H9 (cell line): Measurements from ENCODE around the gene ZNF609. TPM values are rescaled to one million over a fixed set of nuclear protein-coding genes. Genes with fewer than 3 reads are reported as not detected.

Experiments used
- DNase-seq: peaks from one replicate; pipeline ENCODE4 v3.0.0-alpha.2; 2017
- H2AFZ ChIP-seq: one replicate; pipeline ENCODE4 v1.6.1; 2013; ENCODE audit warnings: mild to moderate bottlenecking, low read length, control low read depth, moderate library complexity
- H2AK5ac ChIP-seq: 2 replicates; pipeline ENCODE4 v1.6.1; 2013; ENCODE audit warnings: low read length, control low read depth, mixed read lengths; ENCODE audit not compliant: insufficient read length
- H2BK120ac ChIP-seq: one replicate; pipeline ENCODE4 v1.6.1; 2013; ENCODE audit warnings: low read depth, mild to moderate bottlenecking, low read length, control low read depth, inconsistent platforms; ENCODE audit not compliant: poor library complexity, severe bottlenecking
- H2BK12ac ChIP-seq: 2 replicates; pipeline ENCODE4 v1.6.1; 2013; ENCODE audit warnings: low read length, control low read depth, mixed read lengths, low read depth; ENCODE audit not compliant: insufficient read length
- H2BK15ac ChIP-seq: 2 replicates; pipeline ENCODE4 v1.6.1; 2013; ENCODE audit warnings: low read depth, low read length, control low read depth
- H2BK20ac ChIP-seq: one replicate; pipeline ENCODE4 v1.6.1; 2013; ENCODE audit warnings: low read depth, mild to moderate bottlenecking, low read length, control low read depth, inconsistent platforms; ENCODE audit not compliant: poor library complexity, severe bottlenecking
- H2BK5ac ChIP-seq: 2 replicates; pipeline ENCODE4 v1.6.1; 2013; ENCODE audit warnings: low read length, control low read depth, mixed read lengths; ENCODE audit not compliant: insufficient read length
- H3K14ac ChIP-seq: 2 replicates; pipeline ENCODE4 v1.6.1; 2013; ENCODE audit warnings: low read length, control low read depth; ENCODE audit not compliant: insufficient read depth
- H3K18ac ChIP-seq: 2 replicates; pipeline ENCODE4 v1.6.1; 2013; ENCODE audit warnings: low read depth, mild to moderate bottlenecking, mixed read lengths, low read length, control low read depth; ENCODE audit not compliant: insufficient read length
- H3K23ac ChIP-seq: 2 replicates; pipeline ENCODE4 v1.6.1; 2013; ENCODE audit warnings: low read length, control low read depth, mixed read lengths, low read depth; ENCODE audit not compliant: insufficient read length
- H3K23me2 ChIP-seq: 2 replicates; pipeline ENCODE4 v1.6.1; 2013; ENCODE audit warnings: low read depth, mild to moderate bottlenecking, mixed read lengths, low read length, control low read depth; ENCODE audit not compliant: insufficient read length, poor library complexity, severe bottlenecking
- H3K27ac ChIP-seq: 2 replicates; pipeline ENCODE4 v1.5.1; 2013; ENCODE audit warnings: low read length, control low read depth, mixed read lengths, low read depth; ENCODE audit not compliant: insufficient read length
- H3K27me3 ChIP-seq: 2 replicates; pipeline ENCODE4 v1.6.1; 2013; ENCODE audit warnings: low read length, control low read depth, inconsistent platforms; ENCODE audit not compliant: insufficient read depth
- H3K4ac ChIP-seq: 2 replicates; pipeline ENCODE4 v1.6.1; 2013; ENCODE audit warnings: low read depth, mild to moderate bottlenecking, control low read depth, inconsistent platforms, low read length, moderate library complexity
- H3K4me1 ChIP-seq: 2 replicates; pipeline ENCODE4 v1.6.1; 2013; ENCODE audit warnings: low read length, control low read depth, inconsistent platforms; ENCODE audit not compliant: insufficient read depth
- H3K4me2 ChIP-seq: 2 replicates; pipeline ENCODE4 v1.6.1; 2013; ENCODE audit warnings: low read length, control low read depth, mixed read lengths; ENCODE audit not compliant: insufficient read length, insufficient read depth
- H3K56ac ChIP-seq: 2 replicates; pipeline ENCODE4 v1.6.1; 2013; ENCODE audit warnings: low read depth, mild to moderate bottlenecking, mixed read lengths, low read length, control low read depth; ENCODE audit not compliant: insufficient read length
- H3K79me1 ChIP-seq: 2 replicates; pipeline ENCODE4 v1.6.1; 2013; ENCODE audit warnings: low read depth, mild to moderate bottlenecking, moderate library complexity, low read length, control low read depth, inconsistent platforms; ENCODE audit not compliant: insufficient read depth, poor library complexity, severe bottlenecking
- H3K79me2 ChIP-seq: 2 replicates; pipeline ENCODE4 v1.6.1; 2013; ENCODE audit warnings: low read length, control low read depth, inconsistent platforms; ENCODE audit not compliant: insufficient read depth
- H3K9ac ChIP-seq: 2 replicates; pipeline ENCODE4 v1.6.1; 2013; ENCODE audit warnings: low read length, control low read depth, mixed read lengths; ENCODE audit not compliant: insufficient read length; ENCODE audit errors: extremely low read depth
- H3K9me3 ChIP-seq: one replicate; pipeline ENCODE4 v1.6.1; 2013; ENCODE audit warnings: low read depth, low read length, inconsistent platforms; ENCODE audit not compliant: control insufficient read depth
- H3T11ph ChIP-seq: one replicate; pipeline ENCODE4 v1.6.1; 2013; ENCODE audit warnings: mild to moderate bottlenecking, low read length, control low read depth, inconsistent platforms
- H4K20me1 ChIP-seq: one replicate; pipeline ENCODE4 v1.6.1; 2013; ENCODE audit not compliant: control insufficient read depth, insufficient read length, insufficient read depth
- H4K5ac ChIP-seq: 2 replicates; pipeline ENCODE4 v1.6.1; 2013; ENCODE audit warnings: low read depth, mild to moderate bottlenecking, mixed read lengths, low read length, control low read depth; ENCODE audit not compliant: insufficient read length
- H4K8ac ChIP-seq: replicated peaks from 2 replicates; pipeline ENCODE4 v1.6.1; 2013; ENCODE audit warnings: low read length, control low read depth, mixed read lengths, low read depth; ENCODE audit not compliant: insufficient read length
- H4K91ac ChIP-seq: 2 replicates; pipeline ENCODE4 v1.6.1; 2013; ENCODE audit warnings: low read depth, mild to moderate bottlenecking, moderate library complexity, mixed read lengths, low read length, control low read depth; ENCODE audit not compliant: insufficient read length
- H3K27ac Mint-ChIP-seq, 3 experiments: 2 replicates in 2 of 3; 3 replicates in 1 of 3; pipeline ENCODE4 v1.8.0; 2020 to 2021; ENCODE audit warnings: mixed read lengths in 3 of 3, mild to moderate bottlenecking in 1 of 3, moderate library complexity in 1 of 3
- H3K27me3 Mint-ChIP-seq: 2 replicates; pipeline ENCODE4 v1.8.0; 2021; ENCODE audit warnings: low read depth, mild to moderate bottlenecking, moderate library complexity, mixed read lengths
- H3K36me3 Mint-ChIP-seq, 3 experiments: 2 replicates in 2 of 3; 3 replicates in 1 of 3; pipeline ENCODE4 v1.8.0; 2020 to 2021; ENCODE audit warnings: low read depth in 3 of 3, mixed read lengths in 3 of 3; ENCODE audit not compliant: insufficient read depth in 1 of 3
- H3K4me1 Mint-ChIP-seq, 2 experiments: 2 replicates each; pipeline ENCODE4 v1.8.0; 2020; ENCODE audit warnings: mixed read lengths in 2 of 2
- H3K4me3 Mint-ChIP-seq, 2 experiments: 2 replicates in 1 of 2; 3 replicates in 1 of 2; pipeline ENCODE4 v1.8.0; 2020 to 2021; ENCODE audit warnings: mild to moderate bottlenecking in 2 of 2, mixed read lengths in 2 of 2, moderate library complexity in 1 of 2
- H3K9me3 Mint-ChIP-seq, 2 experiments: 2 replicates in 1 of 2; 3 replicates in 1 of 2; pipeline ENCODE4 v1.8.0; 2020; ENCODE audit warnings: mild to moderate bottlenecking in 2 of 2, mixed read lengths in 2 of 2, moderate library complexity in 1 of 2
- WGBS: extraction: QIAGEN DNeasy Blood & Tissue Kit; methylation state at CpG from one replicate; pipeline ENCODE4 v1.1.7; 2013; ENCODE audit warnings: missing lambda C conversion rate, low lambda C conversion rate, mixed read lengths; ENCODE audit not compliant: insufficient read length; ENCODE audit errors: extremely low coverage; 5-methylcytosine and 5-hydroxymethylcytosine counted together
- total RNA-seq: library from RNA; stranded (reverse); gene quantifications from 2 replicates; pipeline ENCODE4 v1.2.1, GENCODE V29; 2021
- TF ChIP-seq, protein P1 (sequence below): fragments of 200-600 bp; sonication (generic); conservative IDR thresholded peaks from 3 replicates; pipeline ENCODE4 v1.8.0; 2021; ENCODE audit warnings: antibody characterized with exemption, mild to moderate bottlenecking

ZNF609 gene
- total RNA-seq, 1 experiment from 2014 or later = 45.3 TPM

DNA sequence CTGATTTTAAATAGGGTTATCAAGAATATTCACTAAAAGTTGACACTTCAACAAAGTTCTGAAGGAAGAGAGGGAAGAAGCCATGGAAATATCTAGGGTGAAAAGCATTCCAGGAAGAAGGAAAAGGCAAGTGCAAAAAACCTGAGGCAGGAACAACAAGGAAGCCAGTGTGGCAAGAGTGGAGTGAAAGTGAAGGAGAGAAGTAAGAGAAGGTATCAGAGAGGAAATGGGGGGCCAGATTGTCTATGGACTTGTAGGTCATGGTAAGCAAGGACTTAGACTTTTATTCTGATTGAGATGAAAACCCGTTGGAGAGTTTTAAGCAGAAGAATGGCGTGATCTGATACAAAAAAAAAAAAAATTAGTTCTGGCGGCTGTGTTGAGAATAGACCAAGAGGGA, 18.5 kb upstream of the ZNF609 start:
- Histone ChIP-seq H3K4ac (no peak overlapping the region), H3T11ph (no peak overlapping the region), H2BK12ac (no peak overlapping the region), H2BK120ac (no peak overlapping the region), H2BK15ac (no peak overlapping the region), H2AFZ (no peak overlapping the region), H2AK5ac (no peak overlapping the region), H3K79me1 (no peaks in the 10 kb centered on the region), H3K23ac (no peak overlapping the region), H3K79me2 (no peaks in the 10 kb centered on the region), H3K14ac (no peak overlapping the region), H3K4me1 (no peaks in the 10 kb centered on the region), H3K27ac (no peak overlapping the region), H4K5ac (no peak overlapping the region), H4K8ac (no peak overlapping the region), H3K9me3 (no peaks in the 10 kb centered on the region), H3K56ac (no peak overlapping the region), H3K9ac (no peak overlapping the region), H4K20me1 (no peaks in the 10 kb centered on the region), H3K23me2 (no peaks in the 10 kb centered on the region), H3K27me3 (no peaks in the 10 kb centered on the region), H2BK20ac (no peak overlapping the region), H3K18ac (no peak overlapping the region), H2BK5ac (no peak overlapping the region), H4K91ac (no peak overlapping the region), H3K4me2 (no peak overlapping the region)
- Mint-ChIP-seq H3K27ac (0 out of 7 replicates have a peak overlapping the region, but pooled peaks of 1 of the 3 experiments have one; percentile 7), H3K27me3 (no peaks in the 10 kb centered on the region), H3K4me3 (no peak overlapping the region), H3K4me1 (no peaks in the 10 kb centered on the region), H3K9me3 (no peaks in the 10 kb centered on the region), H3K36me3 (peaks cover 0 to 7% (median 5%) of the 10 kb centered on the region in 3 experiments; a peak in 3 of 7 replicates)
- no peak for DNase-seq
- WGBS = no CpG with 5 or more reads among the region's 3 CpGs
- TF ChIP-seq, protein P1, sequence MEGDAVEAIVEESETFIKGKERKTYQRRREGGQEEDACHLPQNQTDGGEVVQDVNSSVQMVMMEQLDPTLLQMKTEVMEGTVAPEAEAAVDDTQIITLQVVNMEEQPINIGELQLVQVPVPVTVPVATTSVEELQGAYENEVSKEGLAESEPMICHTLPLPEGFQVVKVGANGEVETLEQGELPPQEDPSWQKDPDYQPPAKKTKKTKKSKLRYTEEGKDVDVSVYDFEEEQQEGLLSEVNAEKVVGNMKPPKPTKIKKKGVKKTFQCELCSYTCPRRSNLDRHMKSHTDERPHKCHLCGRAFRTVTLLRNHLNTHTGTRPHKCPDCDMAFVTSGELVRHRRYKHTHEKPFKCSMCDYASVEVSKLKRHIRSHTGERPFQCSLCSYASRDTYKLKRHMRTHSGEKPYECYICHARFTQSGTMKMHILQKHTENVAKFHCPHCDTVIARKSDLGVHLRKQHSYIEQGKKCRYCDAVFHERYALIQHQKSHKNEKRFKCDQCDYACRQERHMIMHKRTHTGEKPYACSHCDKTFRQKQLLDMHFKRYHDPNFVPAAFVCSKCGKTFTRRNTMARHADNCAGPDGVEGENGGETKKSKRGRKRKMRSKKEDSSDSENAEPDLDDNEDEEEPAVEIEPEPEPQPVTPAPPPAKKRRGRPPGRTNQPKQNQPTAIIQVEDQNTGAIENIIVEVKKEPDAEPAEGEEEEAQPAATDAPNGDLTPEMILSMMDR = no peak
